ENCODE data around the gene NUDT14.

DNA sequence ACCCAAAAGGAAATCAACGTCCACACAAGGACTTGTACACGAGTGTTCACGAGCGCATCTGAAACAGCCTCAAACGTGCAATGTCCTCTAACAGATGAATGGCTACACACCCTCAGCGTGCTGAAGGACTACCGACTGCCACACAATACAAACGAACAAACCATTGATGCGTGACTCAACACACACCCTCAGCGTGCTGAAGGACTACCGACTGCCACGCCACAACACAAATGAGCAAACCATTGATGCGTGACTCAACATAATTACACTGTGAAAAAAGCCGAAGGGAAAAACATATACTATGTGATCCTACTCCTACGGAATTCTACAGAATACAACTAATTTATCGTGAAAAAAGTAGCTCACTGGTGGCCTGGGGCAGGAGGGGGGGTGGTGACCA is 42.1 kb upstream of the NUDT14 start:
- TF ChIP-seq POLR2A (IDR thresholded peaks at IDR 0.05; ENCODE audit: extremely low read depth, insufficient read length) = no peak
- TF ChIP-seq, protein P1, sequence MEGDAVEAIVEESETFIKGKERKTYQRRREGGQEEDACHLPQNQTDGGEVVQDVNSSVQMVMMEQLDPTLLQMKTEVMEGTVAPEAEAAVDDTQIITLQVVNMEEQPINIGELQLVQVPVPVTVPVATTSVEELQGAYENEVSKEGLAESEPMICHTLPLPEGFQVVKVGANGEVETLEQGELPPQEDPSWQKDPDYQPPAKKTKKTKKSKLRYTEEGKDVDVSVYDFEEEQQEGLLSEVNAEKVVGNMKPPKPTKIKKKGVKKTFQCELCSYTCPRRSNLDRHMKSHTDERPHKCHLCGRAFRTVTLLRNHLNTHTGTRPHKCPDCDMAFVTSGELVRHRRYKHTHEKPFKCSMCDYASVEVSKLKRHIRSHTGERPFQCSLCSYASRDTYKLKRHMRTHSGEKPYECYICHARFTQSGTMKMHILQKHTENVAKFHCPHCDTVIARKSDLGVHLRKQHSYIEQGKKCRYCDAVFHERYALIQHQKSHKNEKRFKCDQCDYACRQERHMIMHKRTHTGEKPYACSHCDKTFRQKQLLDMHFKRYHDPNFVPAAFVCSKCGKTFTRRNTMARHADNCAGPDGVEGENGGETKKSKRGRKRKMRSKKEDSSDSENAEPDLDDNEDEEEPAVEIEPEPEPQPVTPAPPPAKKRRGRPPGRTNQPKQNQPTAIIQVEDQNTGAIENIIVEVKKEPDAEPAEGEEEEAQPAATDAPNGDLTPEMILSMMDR (IDR thresholded peaks at IDR 0.05; ENCODE audit: low read depth, low read length) = no peak

All from NB4 (cell line).